ENCODE measurements around the gene BRD3OS.
"Not testable (repeated sequence)": the region's sequence is repeated elsewhere in the genome, so short reads cannot be mapped to it uniquely, and the experiment has no call there.

The BRD3OS gene

GRCh38 chr9:134024828-134025605 is at the start of gene BRD3OS:
Gene BRD3OS (plus strand): TSS chr9:134025481. CDS start chr9:134026748, 1,267 bp downstream.
- peak; percentile 90 to 92 for DNase-seq

GRCh38 chr9:133975511-133975910 is 49.8 kb upstream of the BRD3OS start:
- DNase-seq, result no peak

- DNase-seq, result no peak
Measured at GRCh38 chr9:133976191-133976861, 49.0 kb upstream of the BRD3OS start.

GRCh38 chr9:133976887-133977286 is 48.4 kb upstream of the BRD3OS start:
- no peak for DNase-seq

GRCh38 chr9:133977421-133978201 is 47.7 kb upstream of the BRD3OS start:
- no peak for DNase-seq

- no peak for DNase-seq
Measured at GRCh38 chr9:133978226-133978898, 46.9 kb upstream of the BRD3OS start.

- DNase-seq, result no peak
Measured at GRCh38 chr9:133978899-133979272, 46.4 kb upstream of the BRD3OS start.

- no peak for DNase-seq
Measured at GRCh38 chr9:133979273-133979920, 45.9 kb upstream of the BRD3OS start.

GRCh38 chr9:133979921-133980863 is 45.1 kb upstream of the BRD3OS start:
- DNase-seq, result no peak

- DNase-seq, result no peak
Measured at GRCh38 chr9:133980864-133981588, 44.3 kb upstream of the BRD3OS start.

GRCh38 chr9:133981589-133981957 is 43.7 kb upstream of the BRD3OS start:
- DNase-seq, result no peak

- DNase-seq, result no peak
Measured at GRCh38 chr9:133981958-133982681, 43.2 kb upstream of the BRD3OS start.

- no peak for DNase-seq
Measured at GRCh38 chr9:133982971-133983720, 42.1 kb upstream of the BRD3OS start.

GRCh38 chr9:133986061-133986460 is 39.2 kb upstream of the BRD3OS start:
- no peak for DNase-seq

GRCh38 chr9:133986774-133987445 is 38.4 kb upstream of the BRD3OS start:
- no peak for DNase-seq

GRCh38 chr9:133987446-133987788 is 37.9 kb upstream of the BRD3OS start:
- DNase-seq, result no peak

- DNase-seq, result no peak
Measured at GRCh38 chr9:133987946-133988665, 37.2 kb upstream of the BRD3OS start.

- DNase-seq, result not testable (repeated sequence)
Measured at GRCh38 chr9:133988771-133989170, 36.5 kb upstream of the BRD3OS start.
